GM19372 (cell line): ENCODE measurements around the gene MKI67.
"Not testable (repeated sequence)": the region's sequence is repeated elsewhere in the genome, so short reads cannot be mapped to it uniquely, and the experiment has no call there.

Experiments used
- ATAC-seq: cut with Tn5 transposase; IDR thresholded peaks from one replicate; pipeline ENCODE4 v1.9.1; 2021; ENCODE audit warnings: mild to moderate bottlenecking, low read depth, moderate library complexity; ENCODE audit not compliant: unreplicated experiment

The MKI67 gene

GRCh38 chr10:128110339-128110738 is 15.9 kb downstream of the MKI67 start:
- no peak for ATAC-seq

- ATAC-seq = no peak
Observed at GRCh38 chr10:128109707-128110106, 16.5 kb downstream of the MKI67 start.

- no peak for ATAC-seq
Observed at GRCh38 chr10:128105383-128105782, 20.8 kb downstream of the MKI67 start.

DNA sequence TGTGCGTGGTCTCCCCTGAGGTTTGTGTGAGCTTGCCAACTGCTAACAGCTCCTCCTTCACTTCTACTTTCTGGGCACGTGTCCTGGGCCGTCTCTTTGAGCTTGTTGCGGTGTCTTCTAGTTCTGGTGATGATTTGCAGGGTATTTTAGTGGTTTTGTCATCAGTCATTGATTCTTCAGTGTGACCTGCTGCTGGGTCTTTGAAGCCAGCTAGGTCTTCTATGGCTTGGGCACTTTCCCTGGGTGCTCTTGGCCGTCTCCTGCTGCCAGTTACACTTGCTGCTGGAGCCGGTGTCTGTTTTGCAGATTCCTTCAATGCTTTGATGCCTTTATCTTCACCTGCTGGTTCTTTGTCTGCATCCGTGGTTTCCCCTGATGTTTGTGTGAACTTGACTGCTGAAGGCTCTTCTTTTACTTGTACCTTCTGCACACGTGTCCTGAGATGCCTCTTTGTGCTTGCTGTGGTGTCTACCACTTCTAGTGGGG is 23.0 kb downstream of the MKI67 start:
- ATAC-seq = no peak

GRCh38 chr10:128102480-128103228 is 23.6 kb downstream of the MKI67 start:
- ATAC-seq = no peak

DNA sequence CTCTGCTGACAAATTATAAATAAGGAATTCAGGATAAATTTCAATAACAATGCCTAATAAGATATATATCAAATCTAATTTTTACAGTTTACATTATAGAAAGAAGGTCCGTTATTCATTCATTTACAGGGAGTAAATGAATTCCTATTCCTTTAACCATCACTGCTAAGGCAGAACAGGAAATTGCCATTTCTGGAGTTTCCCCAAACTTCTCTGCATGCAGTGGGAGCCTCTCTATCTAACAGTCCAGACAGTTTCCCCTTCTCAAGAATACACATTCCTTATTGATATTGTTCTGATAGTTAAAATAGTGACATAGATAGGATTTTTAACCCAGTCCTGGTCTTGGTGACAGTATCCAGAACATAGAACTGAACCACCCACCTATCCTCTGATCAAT is 24.3 kb downstream of the MKI67 start:
- no peak for ATAC-seq

- no peak for ATAC-seq
Observed at GRCh38 chr10:128099901-128100300, 26.3 kb downstream of the MKI67 start.

DNA sequence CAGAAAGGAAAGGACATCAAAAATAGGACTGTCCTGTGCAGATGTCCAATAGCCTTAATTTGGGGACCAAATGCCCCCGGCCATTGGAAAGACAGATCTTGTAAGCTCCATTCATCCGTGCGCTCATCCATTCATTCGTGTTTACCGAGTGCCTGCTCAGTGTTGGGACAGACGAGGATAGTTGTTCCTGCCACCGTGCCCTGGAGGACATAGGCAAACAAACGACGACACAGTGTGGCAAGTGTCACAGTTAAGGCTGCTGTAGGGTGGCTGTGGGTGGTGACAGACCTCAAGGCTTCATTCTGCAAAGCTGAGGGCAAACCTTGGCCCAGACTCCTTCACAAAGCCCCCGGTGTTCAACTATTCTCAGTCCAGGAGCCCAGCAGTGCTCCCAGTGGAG is 27.6 kb downstream of the MKI67 start:
- ATAC-seq = no peak

DNA sequence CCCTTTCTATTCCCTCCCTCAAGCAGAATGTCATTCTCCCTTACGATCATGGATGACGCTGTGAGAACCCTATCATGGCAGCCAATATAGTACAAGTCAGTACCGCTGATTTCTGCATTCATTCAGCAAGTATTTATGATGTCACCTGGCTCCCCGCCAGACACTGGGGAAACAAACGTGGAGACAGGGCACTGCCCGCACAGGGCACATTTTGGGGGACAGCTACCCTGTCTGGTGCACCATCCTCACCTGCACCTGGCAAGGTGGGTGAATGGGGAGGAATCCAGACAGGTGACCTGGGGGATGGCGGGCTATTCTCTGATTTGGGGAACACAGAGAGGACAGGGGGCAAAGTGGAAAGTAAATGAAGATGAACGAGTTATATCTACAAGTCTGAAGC is 28.4 kb downstream of the MKI67 start:
- no peak for ATAC-seq

DNA sequence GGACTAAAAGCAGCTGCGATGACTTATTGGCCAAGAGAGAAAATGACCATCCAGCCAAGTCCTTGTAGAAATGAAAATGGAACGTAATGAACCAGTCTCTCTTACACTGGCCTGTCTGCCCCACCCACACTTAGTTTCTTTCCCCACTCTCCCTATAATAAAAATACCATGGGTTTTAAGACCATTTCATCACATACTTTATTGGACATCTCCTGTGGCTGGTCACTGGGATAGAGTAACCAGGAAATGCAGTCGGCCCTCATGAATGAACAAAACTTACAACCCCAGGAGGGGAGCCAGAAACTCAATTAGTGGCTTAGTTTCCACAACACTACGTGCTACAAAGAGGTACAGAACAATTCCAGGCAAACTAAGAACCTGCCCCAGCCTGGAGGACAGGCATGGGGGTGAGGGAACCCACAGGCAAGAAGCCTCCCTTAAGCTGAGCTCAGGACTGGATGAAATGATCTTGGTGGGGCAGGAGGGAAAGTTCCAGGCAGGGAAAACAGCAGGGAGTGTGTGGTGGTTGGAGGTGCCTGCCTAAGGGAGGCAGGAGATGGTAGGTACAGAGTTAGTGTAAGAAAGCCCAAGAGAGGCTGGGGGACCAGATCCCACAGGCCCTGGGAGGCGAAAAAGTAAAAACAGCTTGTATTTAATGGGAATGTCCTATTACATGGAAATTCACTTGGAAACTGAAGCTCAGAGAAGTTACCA is 29.6 kb downstream of the MKI67 start:
- ATAC-seq = no peak

GRCh38 chr10:128095753-128096469 is 30.3 kb downstream of the MKI67 start:
- no peak for ATAC-seq

DNA sequence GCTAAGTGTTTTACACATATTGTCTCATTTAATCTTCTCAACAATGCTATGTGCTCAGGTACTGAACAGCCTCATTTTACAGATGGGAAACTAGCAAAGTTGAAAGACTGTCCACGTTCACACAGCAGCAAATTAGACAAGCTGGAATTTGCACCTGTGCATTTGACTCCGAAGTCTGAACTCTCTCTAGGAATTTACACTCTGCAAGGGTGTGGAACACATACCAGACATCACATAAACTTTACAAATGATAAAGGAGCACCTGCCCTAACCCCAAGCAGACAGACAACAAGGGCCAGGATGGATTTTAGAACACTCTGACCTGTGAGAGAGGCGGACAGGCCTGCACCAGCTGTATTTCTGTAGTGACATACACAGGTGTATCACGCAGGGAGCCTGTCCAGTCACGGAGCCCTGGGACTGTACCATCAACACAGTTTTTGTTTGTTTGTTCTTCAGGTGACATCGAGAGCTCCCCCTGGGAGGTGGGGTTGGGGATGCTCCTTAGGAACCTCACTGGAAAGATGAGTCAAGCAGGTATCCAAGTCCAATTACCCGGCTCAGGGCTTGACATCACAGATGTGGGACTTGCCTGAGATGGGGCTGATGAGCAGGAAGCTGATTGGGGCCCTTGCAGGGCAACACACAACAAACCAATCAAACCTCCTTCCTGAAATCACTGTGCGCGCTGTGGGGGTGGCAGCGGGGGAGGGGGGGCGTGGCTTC is 31.0 kb downstream of the MKI67 start:
- ATAC-seq = no peak

DNA sequence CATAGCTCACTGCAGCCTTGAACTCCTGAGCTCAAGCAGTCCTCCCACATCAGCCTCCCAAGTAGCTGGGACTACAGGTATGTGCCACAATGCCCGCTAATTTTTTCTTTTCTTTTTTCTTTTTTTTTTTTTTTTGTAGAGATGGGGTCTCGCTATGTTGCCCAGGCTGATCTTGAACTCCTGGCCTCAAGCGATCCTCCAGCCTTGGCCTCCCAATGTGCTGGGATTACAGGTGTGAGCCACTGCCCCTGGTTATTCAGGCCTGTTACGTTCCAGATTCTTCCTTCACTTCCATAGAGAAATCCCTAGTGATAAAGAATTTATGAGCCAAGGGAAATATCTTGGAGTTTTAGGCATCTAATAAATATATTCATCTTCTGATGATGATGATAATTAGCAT is 31.6 kb downstream of the MKI67 start:
- not testable (repeated sequence) for ATAC-seq

- ATAC-seq = no peak
Observed at GRCh38 chr10:128092454-128092853, 33.8 kb downstream of the MKI67 start.

DNA sequence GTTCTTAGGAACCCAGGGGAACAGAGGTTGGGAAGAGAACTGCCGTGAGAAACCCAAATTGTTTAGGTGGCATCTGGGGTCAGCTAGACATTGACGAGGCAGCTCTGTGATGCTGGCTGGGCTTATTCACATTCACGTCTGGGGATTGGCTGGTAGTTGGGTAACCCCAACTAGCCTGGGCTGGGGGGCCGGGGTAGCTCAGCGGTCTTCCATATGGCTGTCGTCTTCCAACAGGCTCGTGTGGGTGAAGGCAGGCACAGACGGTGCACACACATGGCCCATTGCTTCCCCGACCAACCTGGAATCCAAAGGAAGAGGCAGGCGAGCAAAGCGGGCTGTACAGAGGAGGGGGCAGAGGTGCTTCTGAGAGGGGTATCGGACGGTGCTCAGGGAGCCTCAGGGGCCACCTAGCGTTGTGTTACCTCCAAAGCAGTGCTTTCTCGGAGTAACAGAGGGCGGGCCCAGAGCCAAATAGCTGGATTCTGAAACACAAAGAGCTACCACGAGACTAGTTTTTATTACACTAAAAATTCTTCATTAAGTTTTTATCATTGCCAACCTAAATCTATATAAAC is 34.5 kb downstream of the MKI67 start:
- no peak for ATAC-seq

DNA sequence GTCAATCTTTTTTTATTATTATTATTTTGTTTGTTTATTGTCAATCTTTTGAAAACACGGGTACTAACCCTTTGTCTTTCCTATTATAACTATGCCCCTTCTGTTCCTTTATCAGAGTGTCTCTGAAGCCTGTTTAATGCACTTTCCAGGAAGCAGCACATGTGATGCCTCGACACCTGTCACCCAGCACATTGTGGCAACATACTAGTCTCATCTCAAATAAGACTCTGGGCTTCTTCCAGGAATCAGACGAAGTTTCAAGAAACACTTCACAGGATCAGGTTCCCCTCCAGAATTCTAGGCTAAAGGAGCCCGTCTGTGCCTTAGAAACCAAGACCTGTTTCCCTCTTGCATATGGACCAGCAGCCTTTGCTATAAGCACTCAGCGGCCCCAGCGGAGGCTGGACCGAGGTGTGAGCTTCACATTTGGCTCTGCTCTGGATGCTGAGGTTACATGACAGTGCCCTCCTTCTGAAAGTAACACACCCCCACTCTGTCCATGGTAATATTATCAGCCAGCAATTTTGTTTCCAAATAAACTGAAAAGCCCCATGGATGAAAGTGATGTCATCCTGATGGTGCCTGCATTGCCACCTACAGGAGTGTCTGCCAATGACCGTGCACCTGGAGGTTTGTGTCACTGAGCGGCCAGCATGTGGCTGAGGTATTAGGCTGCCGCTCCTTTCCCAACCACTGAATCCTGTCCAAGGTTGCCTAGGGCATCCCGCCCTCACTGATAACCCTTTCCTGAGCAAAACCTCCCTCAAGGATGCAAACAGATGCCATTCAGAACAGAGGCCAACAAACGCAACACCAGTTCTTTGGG is 38.1 kb downstream of the MKI67 start:
- no peak for ATAC-seq

- no peak for ATAC-seq
Observed at GRCh38 chr10:128087146-128087883, 38.9 kb downstream of the MKI67 start.

- no peak for ATAC-seq
Observed at GRCh38 chr10:128086003-128086863, 40.0 kb downstream of the MKI67 start.
